Measurements from ENCODE around the gene DCUN1D3.
"Not testable (repeated sequence)": the region's sequence is repeated elsewhere in the genome, so short reads cannot be mapped to it uniquely, and the experiment has no call there.

DCUN1D3 gene

DNA sequence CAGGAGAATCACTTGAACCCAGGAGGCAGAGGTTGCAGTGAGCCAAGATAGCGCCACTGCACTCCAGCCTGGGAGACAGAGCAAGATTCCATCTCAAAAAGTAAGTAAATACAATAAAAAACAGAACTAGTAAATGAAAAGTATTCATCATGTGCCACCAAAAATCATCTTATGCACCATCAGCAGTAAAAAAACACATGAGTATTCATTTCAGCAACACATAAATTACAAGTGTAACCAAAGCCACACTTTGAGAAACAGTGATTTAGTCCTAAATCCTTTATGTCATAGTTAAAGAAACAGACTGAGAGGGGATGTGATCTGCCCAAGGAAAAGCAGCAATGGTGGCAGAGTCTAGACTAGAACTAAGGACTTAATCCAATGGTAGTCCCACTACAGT lies 13.0 kb downstream of the DCUN1D3 start:
- DNase-seq (ENCODE audit: low spot score), result no peak

DNA sequence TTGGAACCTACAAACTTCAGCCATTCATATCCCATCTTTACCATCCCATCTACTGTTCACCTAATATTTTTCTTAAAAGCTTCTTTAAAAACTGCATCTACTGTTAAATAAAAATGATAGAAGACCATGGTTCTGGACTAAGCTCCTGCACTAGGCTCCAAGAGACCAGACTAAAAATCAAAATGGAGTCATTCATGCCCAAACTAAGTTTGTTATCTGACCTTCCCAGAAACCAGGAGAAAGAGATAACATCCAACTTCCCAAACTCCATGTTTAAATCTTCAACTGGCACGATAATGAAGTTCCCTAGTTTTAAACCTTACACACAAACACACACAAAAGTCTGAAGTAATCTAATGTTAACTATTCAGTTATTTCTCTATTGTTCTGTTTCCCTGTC lies 13.8 kb downstream of the DCUN1D3 start:
- no peak for DNase-seq (ENCODE audit: low spot score)

DNA sequence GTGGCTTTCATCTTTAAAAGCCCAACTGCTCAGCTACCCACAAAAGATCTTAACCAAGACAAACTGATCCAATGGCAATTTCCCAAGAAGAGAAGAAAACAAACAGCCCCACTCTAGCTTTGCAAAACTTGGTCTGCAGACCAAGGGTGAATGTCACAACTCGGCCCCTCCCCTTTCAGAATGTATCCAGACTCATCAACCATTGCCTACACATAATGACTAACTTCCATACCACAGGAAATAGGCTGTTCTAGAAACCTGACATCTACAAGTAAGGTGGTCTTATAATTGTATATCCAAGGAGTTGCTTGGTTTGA lies 16.0 kb downstream of the DCUN1D3 start:
- DNase-seq (ENCODE audit: low spot score), result no peak

DNA sequence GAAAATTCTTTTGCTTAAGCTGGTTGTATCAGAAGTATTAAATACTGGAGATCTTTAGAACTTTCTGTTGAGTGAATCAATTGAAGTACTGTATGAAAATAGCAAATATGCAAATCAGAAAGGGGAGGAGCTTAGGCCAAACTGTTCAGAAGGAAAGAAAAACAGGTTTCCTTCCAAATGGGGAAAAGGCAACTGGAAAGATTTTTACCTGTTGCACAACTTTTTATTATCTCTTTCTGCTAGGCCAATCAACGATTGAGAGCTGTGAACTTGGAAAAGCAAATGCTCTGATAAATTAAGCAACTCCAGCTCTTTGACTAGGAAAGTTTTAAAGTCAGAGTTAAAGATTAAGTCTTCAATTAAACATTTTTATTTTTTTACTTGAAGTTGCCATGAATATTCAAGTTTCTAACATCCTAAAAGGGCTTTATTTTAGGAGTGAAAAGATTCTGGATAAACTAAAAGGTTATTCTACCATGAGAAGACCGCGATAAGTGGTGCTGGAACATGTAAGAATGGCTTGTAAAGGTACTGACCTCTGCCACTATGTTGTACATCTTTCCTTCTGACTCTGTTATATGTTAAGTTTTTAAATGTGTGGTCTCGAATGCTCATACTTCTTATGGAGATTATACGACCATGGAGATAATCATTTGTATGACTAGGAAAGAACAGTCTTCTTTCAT lies 16.5 kb downstream of the DCUN1D3 start:
- no peak for DNase-seq (ENCODE audit: low spot score)

DNA sequence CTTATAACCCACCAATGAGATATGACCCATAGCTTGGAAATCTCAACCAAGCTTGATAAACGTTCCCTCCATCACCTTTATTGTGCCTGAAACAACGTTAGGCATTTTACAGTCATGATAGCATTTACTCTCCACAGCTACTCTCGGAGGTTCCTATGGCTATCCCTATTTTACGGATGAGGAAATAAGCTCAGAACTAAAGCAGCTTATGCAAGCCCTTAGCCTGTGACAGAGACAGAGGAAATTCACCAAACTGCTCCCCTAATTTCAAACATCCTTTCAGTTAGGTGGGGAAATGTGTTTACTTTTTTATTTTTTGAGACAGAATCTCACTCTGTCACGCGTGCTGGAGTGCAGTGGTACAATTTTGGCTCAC lies 18.7 kb downstream of the DCUN1D3 start:
- no peak for DNase-seq (ENCODE audit: low spot score)

DNA sequence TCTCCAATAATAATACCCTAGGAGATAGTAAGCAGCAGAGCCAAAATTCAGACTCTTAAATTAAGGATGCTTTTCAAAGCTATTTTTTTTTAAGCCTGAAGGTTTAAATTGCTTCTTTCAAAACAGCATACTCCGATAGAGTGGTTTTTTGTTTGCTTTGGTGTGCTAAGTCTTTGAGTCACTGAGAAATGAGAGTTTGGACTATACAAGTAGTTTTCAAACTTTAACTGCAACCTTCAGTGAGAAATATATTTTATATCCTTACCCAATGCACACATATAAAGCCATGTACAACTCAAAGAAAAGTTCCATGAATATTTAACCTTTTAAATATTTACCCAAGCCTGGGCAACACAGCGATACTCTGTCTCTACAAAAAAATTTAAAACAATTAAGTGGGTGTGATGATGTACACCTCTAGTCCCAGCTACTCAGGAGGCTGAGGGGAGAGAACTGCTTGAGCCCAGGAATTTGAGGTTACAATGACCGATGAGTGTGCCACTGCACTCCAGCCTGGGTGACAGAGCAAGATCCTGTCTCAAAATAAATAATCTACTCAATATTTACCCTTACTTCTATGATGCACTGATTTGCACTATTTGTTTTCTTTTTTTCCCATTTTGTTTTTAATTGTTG lies 19.2 kb downstream of the DCUN1D3 start:
- DNase-seq (ENCODE audit: low spot score), result no peak

DNA sequence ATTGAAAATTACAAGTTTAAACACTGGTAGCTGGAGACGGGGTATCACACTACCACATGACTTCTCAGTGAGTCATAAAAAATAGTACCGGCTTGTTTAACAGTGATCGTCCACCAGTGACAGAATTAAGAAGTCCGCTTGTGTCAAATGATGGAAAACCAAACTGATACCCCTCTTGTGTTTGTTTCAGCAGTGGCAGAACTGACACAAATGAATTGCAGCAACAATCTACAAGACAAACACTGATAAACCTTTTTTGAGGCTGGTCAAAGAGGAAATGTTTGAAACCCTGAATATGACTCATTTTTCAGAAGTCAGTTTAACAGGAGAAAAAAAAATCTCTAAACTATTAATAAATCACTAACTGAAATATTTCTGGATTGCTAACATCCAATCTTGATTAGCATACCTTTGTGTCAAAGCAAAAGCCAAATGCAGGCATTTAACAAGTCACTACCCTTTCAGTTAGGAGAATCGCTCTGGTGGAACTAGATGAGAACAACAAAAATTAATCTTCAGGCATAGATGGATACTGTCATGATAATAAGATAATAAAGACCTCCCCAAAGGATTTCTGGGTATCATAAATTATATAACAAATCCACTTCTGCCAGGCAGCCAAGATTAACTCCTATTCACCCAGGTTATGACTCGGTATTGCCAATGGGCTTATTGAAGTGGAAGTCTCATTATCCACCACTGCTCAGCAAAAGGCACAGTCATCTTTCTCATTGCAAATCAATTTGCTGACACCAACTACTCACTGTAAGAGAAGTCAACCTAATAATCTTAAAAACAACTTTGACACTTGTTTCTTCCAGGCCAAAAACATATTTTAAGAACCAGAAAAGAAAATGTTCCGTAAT lies 20.8 kb downstream of the DCUN1D3 start:
- no peak for DNase-seq (ENCODE audit: low spot score)

DNA sequence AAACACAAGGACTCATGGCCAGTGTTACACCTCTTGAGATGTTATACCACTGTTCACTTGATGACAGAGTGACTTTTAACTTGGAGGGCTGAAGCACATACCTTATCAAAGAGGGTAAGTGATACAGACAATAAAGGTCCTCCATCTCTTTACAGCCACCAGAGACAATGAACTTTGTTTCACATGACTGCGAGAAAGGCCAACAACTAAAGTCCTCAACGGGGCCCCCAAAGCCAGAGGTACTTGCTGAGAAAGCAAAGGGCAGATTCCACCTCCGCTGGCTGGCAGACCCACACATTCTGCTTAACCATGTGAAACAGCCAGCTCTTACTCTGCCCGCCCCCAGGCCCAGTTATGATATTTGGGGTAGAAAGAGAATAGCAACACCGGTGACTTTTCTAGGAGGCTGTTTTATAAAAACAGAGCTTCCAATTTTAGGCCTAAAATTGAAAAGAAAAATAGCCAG lies 21.4 kb downstream of the DCUN1D3 start:
- no peak for DNase-seq (ENCODE audit: low spot score)

DNA sequence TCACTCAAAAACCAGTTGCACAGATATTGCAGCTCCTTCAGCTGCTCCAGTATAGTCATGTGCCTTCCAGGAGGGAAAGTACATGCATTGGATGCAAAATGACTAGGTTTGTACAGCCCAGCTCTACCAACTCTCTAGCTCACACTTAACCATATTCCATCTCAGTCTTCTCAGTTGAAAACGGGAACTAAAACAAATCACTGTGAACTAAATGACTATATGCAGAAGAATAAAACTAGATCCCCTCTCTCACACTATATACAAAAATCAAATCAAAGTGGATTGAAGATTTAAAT lies 24.9 kb downstream of the DCUN1D3 start:
- DNase-seq (ENCODE audit: low spot score), result no peak

DNA sequence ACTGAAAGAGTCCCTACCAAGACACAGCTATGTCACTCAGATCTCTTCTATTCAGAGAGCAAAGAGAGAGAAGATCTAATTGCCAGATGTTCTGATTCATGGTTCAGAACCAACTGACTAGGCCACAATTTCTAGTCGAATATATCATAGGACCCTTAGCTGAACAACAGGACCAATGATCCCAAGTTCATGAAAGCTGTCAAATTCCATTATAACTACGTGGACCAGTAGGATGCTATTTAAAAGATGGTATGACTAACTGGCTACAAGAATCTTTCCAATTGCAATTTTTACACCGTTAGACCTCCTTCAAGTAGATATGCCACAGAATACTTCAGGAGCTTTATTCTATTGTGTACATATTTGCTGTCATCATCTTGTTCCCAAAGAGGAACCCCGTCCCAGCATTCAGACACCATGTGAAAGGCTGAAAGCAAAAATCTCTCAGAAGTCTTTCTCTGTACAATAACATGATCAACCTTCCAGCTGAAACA lies 26.0 kb downstream of the DCUN1D3 start:
- no peak for DNase-seq (ENCODE audit: low spot score)

DNA sequence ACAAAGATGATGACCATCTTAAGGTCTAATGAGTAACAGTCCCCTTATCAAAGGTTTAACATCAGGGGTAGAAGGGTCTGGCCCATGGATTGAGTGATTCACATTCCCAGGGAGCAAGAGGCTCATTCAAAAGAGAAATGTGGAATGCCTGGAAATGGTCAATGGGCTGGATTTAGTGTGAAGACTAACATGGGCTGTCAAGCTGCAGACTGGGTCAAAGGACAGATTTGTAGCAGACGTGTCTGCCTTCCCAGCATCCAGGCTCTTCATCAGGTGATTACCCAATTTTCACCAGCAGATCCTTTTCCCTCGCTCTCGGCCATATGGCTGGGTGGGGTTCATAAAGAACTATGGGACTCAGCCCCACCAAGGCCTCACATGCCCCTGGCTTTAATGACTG lies 26.8 kb downstream of the DCUN1D3 start:
- no peak for DNase-seq (ENCODE audit: low spot score)

DNA sequence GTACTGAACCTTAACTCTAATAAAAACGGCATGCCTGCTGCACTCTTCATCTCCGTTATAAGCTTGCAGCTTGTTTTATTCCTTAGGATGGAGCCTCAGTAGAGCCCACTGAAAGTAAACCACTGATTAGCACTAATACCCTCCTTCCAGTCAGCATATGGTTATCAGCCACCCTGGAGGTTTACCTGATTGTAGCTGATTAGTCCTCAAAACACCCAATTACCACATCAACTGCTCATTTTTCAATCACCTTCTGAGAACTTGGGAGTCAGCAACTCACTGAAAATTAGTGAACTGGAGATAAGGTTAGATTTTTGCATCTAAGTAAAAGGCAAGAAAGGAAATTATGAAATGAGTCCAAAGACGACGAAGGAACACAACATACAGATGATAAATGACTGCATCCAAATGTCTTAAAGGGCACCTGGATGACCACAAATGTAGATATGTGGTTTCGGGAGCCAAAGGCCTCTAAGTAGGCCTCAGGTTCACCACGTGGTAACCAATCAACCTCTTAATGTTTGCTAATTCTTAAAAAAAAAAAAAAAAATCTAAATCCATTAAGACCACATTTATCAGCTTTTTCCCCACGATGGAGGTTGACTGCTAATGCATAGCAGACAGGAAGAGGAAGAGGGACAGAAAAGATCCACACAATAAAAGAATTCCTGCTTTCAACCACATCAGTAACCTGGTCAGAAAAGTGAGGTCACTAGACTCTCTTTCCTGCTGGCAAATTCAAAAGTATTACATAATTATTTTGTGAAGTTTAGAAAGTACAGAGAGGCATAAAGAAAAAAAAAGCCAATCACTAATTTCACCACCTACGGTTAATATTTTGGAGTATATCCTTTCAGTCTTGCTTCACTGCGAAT lies 28.0 kb downstream of the DCUN1D3 start:
- no peak for DNase-seq (ENCODE audit: low spot score)

DNA sequence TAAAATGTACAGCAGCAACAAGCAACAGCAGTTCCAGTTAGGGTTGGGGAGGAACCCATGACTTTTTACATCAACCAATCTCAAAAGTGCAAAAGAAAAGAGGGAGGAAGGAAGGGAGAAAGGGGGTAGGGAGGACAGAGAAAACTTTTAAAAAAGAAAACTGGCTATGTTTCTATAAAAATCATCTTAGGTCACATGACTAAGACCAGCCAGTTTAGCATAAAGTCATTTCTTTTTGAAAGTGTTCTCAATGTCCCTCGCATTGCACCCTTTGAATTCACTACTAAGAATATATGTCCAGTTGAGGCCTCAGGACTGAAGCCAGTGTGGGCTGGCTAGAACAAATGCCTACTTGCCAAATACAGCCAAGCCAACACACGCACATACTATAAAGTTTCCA lies 28.9 kb downstream of the DCUN1D3 start:
- no peak for DNase-seq (ENCODE audit: low spot score)

DNA sequence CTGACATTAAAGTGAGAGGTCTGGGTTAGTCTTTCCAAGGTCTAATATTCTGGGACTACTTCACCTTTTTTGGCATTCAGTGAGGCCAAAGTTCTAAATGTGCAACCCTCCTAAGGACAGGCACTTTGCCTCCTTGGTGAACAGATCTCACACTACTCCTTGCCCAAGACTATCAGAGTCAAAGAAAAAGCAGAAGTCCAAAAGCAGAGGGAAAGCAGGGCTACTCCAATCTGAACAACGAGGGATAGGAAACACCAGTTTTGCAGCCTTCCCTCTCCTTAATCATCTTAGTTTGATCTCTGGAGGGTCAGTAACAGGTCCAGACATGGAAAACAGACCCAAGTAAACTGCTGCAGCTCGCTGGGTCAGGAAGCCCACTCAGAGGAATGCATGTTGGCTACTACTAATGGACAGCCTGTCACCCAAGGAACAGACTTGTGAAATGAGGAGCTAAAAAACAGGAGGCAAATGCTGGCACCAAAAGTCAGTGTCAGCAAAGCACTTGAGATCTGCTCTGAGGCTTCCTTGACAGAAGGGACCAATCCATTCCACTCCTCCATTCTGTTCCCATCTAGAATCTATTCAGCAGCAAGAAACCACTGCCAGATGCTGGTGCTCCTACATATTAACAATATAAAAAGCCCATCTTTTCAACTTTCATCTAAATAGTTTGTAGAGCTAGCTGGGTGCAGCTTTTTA lies 29.9 kb downstream of the DCUN1D3 start:
- DNase-seq (ENCODE audit: low spot score), result no peak

DNA sequence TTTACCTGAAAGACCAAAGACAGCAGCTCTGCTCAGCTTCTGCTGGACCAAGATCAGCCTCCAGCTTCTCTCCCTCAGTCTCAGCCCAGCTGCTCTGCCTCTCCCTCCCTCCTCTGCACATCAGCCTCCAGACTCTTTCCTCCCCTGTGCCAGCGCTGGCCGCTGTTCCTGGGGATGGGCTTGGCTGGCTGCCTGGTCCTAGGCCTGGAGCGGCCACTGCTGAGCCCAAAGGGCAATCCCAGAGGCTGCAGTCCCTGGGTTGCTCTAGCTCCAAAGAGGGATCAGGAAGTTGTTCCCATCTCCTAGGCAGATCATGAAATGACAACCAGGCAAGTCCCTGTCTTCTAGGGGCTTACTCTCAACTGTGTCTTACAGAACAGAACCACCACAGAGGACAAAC lies 31.3 kb downstream of the DCUN1D3 start:
- DNase-seq (ENCODE audit: low spot score), result peak; percentile 86

DNA sequence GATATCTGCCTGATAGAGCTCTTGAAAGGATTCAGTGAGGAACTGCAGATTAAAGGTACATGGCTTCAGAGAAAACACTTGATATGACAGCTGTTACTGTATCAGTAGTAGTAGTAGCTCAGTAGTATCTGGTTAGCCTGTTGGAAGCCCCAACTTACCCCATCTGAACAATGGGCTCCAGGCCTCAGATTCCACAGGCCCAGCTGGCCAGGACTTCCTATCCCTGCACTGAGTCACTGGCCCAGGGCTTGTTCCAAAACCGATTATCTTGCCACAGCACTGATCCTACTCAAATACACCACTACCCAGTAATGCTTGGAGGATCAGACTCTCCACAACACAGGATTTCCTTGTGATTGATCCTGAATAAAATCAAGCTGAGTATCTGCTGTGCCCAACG lies 32.6 kb downstream of the DCUN1D3 start:
- DNase-seq (ENCODE audit: low spot score), result no peak

DNA sequence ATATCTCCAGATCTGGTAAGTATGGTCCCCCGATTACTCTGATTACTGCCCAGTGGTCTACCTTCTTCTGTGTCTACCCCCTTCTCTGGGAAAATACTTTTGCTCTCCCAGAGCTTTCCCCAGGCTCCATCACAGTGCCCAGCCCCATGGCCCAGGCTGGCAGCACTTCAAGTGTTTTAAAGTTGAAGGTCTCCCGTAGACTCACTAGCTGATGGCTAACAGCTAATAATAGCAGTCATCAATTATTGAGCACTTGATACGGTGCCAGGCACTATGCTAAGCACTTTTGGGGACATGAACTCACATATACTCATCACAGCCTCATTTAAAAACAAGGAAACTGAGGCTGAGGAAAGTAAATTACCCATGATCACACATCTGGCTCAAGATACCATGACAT lies 33.4 kb downstream of the DCUN1D3 start:
- DNase-seq (ENCODE audit: low spot score), result no peak

DNA sequence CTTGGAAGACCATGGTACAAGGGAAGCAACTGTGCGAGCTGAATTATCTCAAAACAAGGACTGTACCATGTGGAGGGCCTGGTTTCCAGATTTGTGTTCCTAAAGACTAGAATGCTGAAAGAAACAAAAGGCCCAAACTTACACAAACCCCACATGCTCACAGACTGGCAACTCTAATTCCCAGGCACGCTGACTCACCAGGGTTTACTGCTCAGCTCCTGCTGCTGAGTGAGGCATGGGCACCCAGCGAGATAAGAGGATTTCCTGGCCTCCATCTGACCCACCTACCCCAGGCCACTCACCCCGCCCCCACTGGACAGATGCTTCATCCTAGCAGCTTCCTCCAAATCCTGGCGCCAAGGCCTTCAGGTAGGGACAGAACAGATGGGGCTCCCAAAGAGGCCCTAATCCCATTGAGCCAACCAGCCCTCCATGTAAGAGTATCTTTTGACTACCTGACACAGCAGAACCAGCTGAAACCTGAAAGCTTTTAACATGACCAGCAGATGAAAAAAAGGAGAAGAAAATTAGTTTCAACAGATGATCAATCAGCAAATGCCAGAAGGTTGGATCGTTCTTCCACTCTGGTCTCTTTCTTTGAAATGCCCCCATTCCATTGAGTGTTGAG lies 33.9 kb downstream of the DCUN1D3 start:
- no peak for DNase-seq (ENCODE audit: low spot score)

DNA sequence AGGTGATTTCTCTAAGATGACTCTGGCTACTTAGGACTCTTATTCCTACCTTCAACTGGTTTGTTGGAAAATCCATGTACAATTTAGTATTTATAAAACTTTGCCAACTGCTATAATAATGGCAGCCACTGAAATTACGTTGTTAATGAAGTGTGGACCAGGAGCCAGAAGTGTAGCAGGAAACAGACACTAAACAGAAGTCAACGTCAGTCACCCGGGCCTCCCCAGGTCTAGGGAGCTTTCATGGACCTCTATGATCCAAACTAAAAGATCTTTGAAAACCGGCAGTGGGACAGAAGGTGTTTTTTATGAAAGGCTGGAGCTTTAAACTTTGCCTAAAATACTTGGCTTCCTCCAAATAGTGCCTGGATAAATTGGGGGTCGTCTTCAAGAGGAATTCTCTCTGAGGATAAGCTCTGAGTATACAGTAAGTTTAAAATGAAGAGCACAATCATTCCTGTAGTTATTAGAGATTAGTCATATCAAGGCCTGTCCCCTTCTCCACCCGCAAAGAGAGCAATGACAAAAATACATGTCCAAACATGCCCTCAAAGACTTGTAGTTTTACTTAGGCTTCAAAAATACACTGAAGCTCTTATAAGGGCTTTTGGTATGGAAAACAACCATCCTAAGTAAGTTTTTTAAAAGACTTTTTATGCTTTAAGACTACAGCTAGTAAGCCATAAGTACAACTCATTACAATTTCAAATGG lies 34.6 kb downstream of the DCUN1D3 start:
- DNase-seq (ENCODE audit: low spot score), result no peak

DNA sequence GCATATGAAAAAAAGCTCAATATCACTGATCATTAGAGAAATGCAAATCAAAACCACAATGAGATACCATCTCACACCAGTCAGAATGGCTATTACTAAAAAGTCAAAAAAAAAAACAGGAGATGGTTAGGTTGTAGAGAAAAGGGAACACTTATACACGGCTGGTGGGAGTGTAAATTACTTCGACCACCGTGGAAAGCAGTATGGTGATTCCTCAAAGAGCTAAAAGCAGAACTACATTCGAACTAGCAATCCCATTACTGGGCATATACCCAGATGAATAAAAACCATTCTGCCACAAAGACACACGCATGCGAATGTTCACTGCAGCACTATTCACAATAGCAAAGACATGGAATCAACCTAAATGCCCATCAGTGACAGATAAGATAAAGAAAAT lies 35.8 kb downstream of the DCUN1D3 start:
- DNase-seq (ENCODE audit: low spot score), result not testable (repeated sequence)

All from putamen (tissue), 1 donor.